Vagina (tissue), 2 donors: ENCODE measurements around the gene TEKT2.

Experiments
- CTCF ChIP-seq, 3 experiments: fragments of 450-650 bp in 2 of 3; fragments of 200-600 bp in 1 of 3; sonication (generic) in 1 of 3; IDR thresholded peaks; one replicate each; pipeline ENCODE4 v1.5.1; 2017 to 2019; ENCODE audit warnings: antibody characterized with exemption in 3 of 3, mild to moderate bottlenecking in 2 of 3, moderate library complexity in 2 of 3
- POLR2A ChIP-seq, 2 donors: fragments of 450-650 bp; IDR thresholded peaks; one replicate each; pipeline ENCODE4 v1.6.1; 2017; ENCODE audit warnings: antibody characterized with exemption in 2 of 2, mild to moderate bottlenecking in 2 of 2, moderate library complexity in 2 of 2

DNA sequence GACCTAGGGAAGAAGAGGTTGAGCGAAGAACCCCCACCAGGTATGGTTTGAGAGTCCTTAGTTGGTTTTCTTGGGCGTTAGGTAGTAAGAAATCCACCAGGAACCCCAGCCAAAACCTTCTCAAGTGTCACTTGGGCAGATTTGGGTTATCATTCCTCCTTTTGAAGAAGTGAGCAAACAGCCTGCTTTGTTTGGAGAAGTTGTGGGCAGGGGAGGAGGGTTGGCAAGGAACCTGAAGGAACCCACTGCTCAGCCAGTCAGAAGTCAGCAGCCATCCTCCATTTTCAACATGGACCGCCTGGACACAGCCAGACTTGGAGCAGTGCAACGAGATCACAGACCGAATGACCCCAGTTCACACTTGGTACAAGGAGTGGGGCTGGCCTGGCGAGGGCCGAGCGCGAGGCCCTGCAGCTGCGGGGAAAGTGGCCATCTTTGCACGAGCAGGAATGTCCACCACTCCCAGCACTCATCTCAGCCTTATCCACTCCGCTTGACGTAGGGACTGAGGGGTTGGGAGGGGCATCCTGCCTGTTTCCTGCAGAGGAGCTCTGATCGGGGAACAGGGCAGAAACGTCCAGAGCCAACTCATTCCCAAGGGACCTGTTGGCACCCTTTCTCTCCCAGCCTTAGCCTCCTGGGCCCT lies 12.0 kb downstream of the TEKT2 start:
- TF ChIP-seq CTCF (IDR thresholded peaks at IDR 0.05) (no peak), POLR2A (IDR thresholded peaks at IDR 0.05) (no peak)
